Activated naive CD4-positive, alpha-beta T cell treated with anti-CD3 and anti-CD28 coated beads, Interleukin-2, amount 10 ng/mL, durations not matched to agents 7 days and 5 days (primary cell): ENCODE data around the gene CRACDL.

Experiments
- CTCF ChIA-PET: fragments of 350-600 bp; sonication (Branson Sonifier 250); formaldehyde crosslinking; loops from one replicate; lab custom pipeline; 2021; ENCODE audit warnings: antibody characterized with exemption; lab: Charles Lee
- DNase-seq: peaks from one replicate; pipeline ENCODE4 v3.0.0-alpha.2; 2020
- H3K27ac Mint-ChIP-seq: one replicate; pipeline ENCODE4 v1.8.0; 2021; ENCODE audit warnings: mild to moderate bottlenecking, moderate library complexity, mixed read lengths
- H3K27me3 Mint-ChIP-seq: one replicate; pipeline ENCODE4 v1.8.0; 2021; ENCODE audit warnings: mild to moderate bottlenecking, mixed read lengths
- H3K36me3 Mint-ChIP-seq: one replicate; pipeline ENCODE4 v1.8.0; 2021; ENCODE audit warnings: mixed read lengths
- H3K4me1 Mint-ChIP-seq: one replicate; pipeline ENCODE4 v1.8.0; 2021; ENCODE audit warnings: mixed read lengths
- H3K4me3 Mint-ChIP-seq: one replicate; pipeline ENCODE4 v1.8.0; 2021; ENCODE audit warnings: mild to moderate bottlenecking, moderate library complexity, mixed read lengths
- H3K9me3 Mint-ChIP-seq: one replicate; pipeline ENCODE4 v1.8.0; 2021; ENCODE audit warnings: mixed read lengths

The CRACDL gene

DNA sequence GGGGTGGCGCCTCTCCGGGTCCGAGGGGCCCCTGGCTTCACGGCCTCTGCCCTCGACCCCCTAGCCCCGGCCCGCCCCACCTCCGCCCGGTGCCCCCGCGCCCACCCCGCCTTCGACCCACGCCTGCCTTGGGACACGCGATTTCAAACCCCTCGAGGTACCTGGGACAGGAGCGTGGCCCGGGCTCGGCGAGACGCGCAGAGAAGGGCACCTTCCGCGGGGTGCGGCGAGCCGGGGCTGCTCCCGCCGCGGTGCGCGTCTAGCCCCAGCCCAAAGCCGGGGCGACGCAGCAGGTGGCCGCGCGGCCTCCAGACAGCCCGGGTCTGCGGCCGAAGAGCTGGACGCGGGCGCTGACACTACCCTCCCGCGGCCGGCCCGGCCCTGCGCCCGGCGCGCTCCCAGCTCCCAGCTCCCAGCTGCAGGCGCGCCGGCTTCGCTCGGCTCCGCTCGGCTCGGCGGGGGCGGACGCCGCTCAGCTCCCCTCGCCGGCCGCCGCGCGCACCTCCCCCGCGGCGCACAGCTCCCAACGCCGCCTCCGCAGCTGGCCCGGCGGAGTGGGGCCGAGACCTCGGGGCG lies at the start of gene CRACDL:
Gene CRACDL (minus strand): TSS at position 449 of the 576 bp plus-strand sequence. CDS start 89,425 bp downstream, outside the sequence.
- Mint-ChIP-seq H3K36me3 (no peaks in the 10 kb centered on the region), H3K9me3 (no peaks in the 10 kb centered on the region), H3K27ac (no peak within 1 kb of the TSS), H3K27me3 (peaks cover 85% of the 10 kb centered on the region), H3K4me1 (peaks cover 10% of the 10 kb centered on the region), H3K4me3 (peak within 1 kb of the TSS; percentile 64)
- no peak for DNase-seq
- CTCF ChIA-PET = interaction anchor here (0.9 kb wide), 1 partner anchor 11 kb away, joined by 4 read pairs; no protein-coding TSS in a partner anchor

- no peaks in the 10 kb centered on the region for H3K4me1 Mint-ChIP-seq
- peaks cover 3% of the 10 kb centered on the region for H3K36me3 Mint-ChIP-seq
- CTCF ChIA-PET = no interaction called here
- H3K4me3 Mint-ChIP-seq = no peak overlapping the region
- peaks cover 23% of the 10 kb centered on the region for H3K9me3 Mint-ChIP-seq
- DNase-seq = no peak
- H3K27ac Mint-ChIP-seq = no peak overlapping the region
- H3K27me3 Mint-ChIP-seq = peaks cover 15% of the 10 kb centered on the region
Measured at GRCh38 chr2:98975611-98976010, 39.6 kb upstream of the CRACDL start.

DNA sequence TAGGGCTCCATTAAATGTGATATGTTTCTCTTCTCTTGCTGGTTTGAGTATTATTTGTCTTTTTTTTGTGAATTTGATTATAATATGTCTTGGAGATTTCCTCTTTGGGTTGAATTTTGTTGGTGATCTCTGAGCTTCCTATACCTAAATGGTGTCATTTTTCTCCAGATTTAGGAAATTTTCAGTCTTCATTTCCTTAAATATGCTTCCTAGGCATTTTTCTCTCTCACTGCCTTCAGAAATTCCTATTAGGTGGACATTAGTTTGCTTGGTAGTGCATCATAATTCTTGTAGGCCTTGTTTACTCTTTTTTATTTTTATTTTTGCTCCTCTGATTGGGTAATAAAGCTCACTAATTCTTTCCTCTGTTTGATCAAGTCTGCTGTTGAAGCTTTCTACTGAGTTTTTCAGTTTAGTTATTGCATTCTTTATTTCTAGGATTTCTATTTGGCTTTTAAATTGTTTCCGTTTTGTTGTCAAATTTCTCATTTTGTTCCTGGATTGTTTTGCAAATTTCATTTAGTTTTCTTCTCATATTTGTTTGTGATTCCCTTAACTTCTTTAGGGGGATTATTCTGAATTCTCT lies 36.6 kb upstream of the CRACDL start:
- Mint-ChIP-seq H3K27me3 (peaks cover 10% of the 10 kb centered on the region), H3K36me3 (peaks cover 3% of the 10 kb centered on the region), H3K4me1 (no peaks in the 10 kb centered on the region), H3K4me3 (no peak overlapping the region), H3K9me3 (peaks cover 30% of the 10 kb centered on the region), H3K27ac (no peak overlapping the region)
- CTCF ChIA-PET = no interaction called here
- DNase-seq = no peak

DNA sequence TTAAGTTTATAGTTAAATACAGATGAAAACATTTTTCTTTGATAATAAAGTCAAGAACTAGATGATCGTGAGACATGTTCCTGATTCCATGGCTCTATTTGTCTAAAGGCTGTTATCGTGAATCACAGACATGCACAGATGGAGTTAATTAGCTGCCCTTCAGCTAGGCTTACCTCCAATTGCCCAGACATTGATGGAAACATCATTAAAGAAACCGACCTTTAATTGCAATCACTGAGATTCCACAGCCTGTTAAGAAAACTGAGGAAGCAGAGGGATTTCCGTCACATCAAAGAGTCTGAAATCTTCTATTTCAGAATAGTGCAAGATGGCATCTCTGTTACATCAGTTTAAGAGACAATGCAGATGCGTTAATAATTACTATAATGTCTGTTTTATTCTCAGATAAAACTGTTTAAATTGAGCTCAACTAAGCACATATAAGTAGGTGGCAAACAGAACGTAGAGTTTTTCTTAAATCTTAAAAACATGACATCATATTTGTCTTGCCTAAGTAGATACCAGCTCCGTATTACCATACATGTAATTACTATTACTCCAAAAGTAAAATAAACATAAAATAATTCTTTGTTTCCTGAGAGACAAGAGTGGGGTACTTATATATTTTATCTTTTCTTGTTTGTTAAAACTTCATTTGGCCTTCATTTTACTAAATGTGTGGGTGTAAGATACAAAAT lies 23.9 kb upstream of the CRACDL start:
- no peaks in the 10 kb centered on the region for H3K9me3 Mint-ChIP-seq
- no peaks in the 10 kb centered on the region for H3K36me3 Mint-ChIP-seq
- H3K4me3 Mint-ChIP-seq = no peak overlapping the region
- H3K4me1 Mint-ChIP-seq = no peaks in the 10 kb centered on the region
- CTCF ChIA-PET = no interaction called here
- no peak for DNase-seq
- peaks cover 4% of the 10 kb centered on the region for H3K27me3 Mint-ChIP-seq
- H3K27ac Mint-ChIP-seq = no peak overlapping the region

GRCh38 chr2:98952966-98953365 lies 16.9 kb upstream of the CRACDL start:
- no peak for DNase-seq
- Mint-ChIP-seq H3K4me3 (no peak overlapping the region), H3K36me3 (no peaks in the 10 kb centered on the region), H3K27ac (no peak overlapping the region), H3K4me1 (no peaks in the 10 kb centered on the region), H3K27me3 (peaks cover 24% of the 10 kb centered on the region), H3K9me3 (no peaks in the 10 kb centered on the region)
- CTCF ChIA-PET = no interaction called here

DNA sequence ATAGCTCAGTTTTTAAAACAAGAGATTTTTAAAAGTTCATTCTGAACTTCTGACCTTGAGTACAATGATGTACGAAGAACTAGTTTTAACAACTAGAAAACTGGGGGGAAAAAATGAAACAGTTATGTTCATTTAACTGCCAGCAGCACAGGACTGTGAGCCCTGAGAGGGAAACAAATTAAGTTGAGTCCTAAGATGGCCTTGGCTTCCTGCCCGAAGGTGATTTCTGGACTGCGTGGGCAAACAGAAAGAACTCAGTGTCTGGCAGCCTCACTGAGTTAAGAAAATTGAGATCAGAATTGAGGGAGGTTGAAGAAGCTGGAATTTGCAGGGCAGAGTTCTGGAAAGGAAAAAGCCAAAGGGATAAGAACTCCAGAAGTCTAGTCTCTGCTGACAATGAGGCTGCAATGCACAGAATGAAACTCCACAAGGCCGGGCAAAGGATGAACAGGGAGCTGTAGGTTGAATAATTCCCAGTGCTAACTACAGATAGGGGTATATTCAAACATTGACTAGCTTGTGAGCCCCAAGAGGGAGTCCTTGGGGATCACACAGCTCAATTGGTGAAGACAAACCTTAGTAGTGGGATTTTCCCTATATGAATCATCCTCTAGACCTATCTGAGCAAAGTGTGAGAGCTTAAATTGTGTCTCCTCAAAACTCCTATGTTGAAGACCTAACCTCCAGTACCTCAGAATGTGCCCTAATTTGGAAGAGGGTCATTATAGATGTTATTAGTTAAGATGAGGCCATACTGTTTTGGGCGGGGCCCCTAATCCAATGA lies 13.1 kb upstream of the CRACDL start:
- CTCF ChIA-PET = no interaction called here
- Mint-ChIP-seq H3K9me3 (no peaks in the 10 kb centered on the region), H3K4me1 (no peaks in the 10 kb centered on the region), H3K4me3 (no peak overlapping the region), H3K27ac (no peak overlapping the region), H3K27me3 (peaks cover 24% of the 10 kb centered on the region), H3K36me3 (no peaks in the 10 kb centered on the region)
- DNase-seq = no peak

- peaks cover 24% of the 10 kb centered on the region for H3K27me3 Mint-ChIP-seq
- H3K27ac Mint-ChIP-seq = no peak overlapping the region
- no peaks in the 10 kb centered on the region for H3K36me3 Mint-ChIP-seq
- H3K4me3 Mint-ChIP-seq = no peak overlapping the region
- H3K9me3 Mint-ChIP-seq = no peaks in the 10 kb centered on the region
- no peaks in the 10 kb centered on the region for H3K4me1 Mint-ChIP-seq
- CTCF ChIA-PET = interaction anchor here (1.7 kb wide), 1 partner anchor 119 kb away, joined by 4 read pairs; no protein-coding TSS in a partner anchor
- no peak for DNase-seq
Measured at GRCh38 chr2:98947554-98947953, 11.5 kb upstream of the CRACDL start.

- Mint-ChIP-seq H3K4me1 (no peaks in the 10 kb centered on the region), H3K4me3 (no peak overlapping the region), H3K27me3 (peaks cover 24% of the 10 kb centered on the region), H3K9me3 (no peaks in the 10 kb centered on the region), H3K27ac (no peak overlapping the region), H3K36me3 (no peaks in the 10 kb centered on the region)
- CTCF ChIA-PET = interaction anchor here (0.8 to 1.7 kb wide), 2 partner anchors 11 to 120 kb away, joined by 4 read pairs; partner anchors contain the start of gene CRACDL
- DNase-seq = no peak
Measured at GRCh38 chr2:98946855-98947254, 10.8 kb upstream of the CRACDL start.

GRCh38 chr2:98944775-98945174 lies 8.8 kb upstream of the CRACDL start:
- CTCF ChIA-PET = no interaction called here
- Mint-ChIP-seq H3K4me3 (no peak overlapping the region), H3K36me3 (no peaks in the 10 kb centered on the region), H3K27ac (no peak overlapping the region), H3K27me3 (peaks cover 14% of the 10 kb centered on the region), H3K9me3 (no peaks in the 10 kb centered on the region), H3K4me1 (no peaks in the 10 kb centered on the region)
- DNase-seq = no peak

DNA sequence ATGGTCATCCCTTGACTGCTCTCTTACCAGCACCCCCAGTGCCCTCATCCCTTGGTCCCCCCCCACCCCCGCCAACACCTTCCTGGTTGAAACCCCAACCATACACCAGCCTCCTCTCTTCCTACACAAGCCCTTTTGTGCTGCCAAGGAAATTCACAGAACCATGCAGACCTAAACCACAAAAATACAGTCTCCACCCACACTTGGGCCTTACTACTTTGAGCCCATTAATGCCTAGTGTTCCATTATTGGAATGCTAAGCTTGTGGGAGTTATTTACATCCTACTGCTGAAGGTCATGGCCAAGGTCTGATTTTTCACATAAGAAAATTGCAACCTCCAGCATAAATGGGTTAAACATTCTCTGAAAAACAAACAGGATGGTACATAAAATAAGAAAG lies 4.1 kb upstream of the CRACDL start:
- CTCF ChIA-PET = no interaction called here
- no peaks in the 10 kb centered on the region for H3K9me3 Mint-ChIP-seq
- peaks cover 10% of the 10 kb centered on the region for H3K4me1 Mint-ChIP-seq
- H3K36me3 Mint-ChIP-seq = no peaks in the 10 kb centered on the region
- H3K4me3 Mint-ChIP-seq = no peak overlapping the region
- no peak overlapping the region for H3K27ac Mint-ChIP-seq
- H3K27me3 Mint-ChIP-seq = peaks cover 47% of the 10 kb centered on the region
- no peak for DNase-seq

DNA sequence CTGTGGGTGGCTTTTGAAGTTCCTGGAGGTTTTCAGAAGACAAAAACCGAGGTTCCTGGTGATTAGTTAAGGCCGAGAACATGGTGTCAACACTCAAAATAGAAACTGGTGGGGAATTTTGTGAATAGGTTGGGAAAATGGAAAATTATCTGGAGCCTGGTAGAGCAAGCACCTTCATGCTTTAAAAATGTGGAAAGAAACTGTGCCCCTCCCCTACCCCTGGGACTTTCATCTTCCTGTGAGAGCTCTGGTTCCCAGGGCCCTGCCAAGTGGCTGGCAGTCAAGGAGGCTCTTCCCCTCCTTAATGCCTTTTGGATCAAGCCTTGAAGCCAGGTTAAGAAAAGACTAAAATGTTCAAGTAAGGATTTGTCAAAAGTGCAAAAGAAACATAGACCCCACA lies 1.9 kb upstream of the CRACDL start:
- no peak overlapping the region for H3K27ac Mint-ChIP-seq
- no peak overlapping the region for H3K4me3 Mint-ChIP-seq
- peaks cover 10% of the 10 kb centered on the region for H3K4me1 Mint-ChIP-seq
- no peak for DNase-seq
- no peaks in the 10 kb centered on the region for H3K36me3 Mint-ChIP-seq
- H3K9me3 Mint-ChIP-seq = no peaks in the 10 kb centered on the region
- H3K27me3 Mint-ChIP-seq = peaks cover 69% of the 10 kb centered on the region
- CTCF ChIA-PET = no interaction called here

- DNase-seq = peak; percentile 43
- H3K27me3 Mint-ChIP-seq = peaks cover 80% of the 10 kb centered on the region
Measured at GRCh38 chr2:98936353-98937351, 627 bp upstream of the CRACDL start.

DNA sequence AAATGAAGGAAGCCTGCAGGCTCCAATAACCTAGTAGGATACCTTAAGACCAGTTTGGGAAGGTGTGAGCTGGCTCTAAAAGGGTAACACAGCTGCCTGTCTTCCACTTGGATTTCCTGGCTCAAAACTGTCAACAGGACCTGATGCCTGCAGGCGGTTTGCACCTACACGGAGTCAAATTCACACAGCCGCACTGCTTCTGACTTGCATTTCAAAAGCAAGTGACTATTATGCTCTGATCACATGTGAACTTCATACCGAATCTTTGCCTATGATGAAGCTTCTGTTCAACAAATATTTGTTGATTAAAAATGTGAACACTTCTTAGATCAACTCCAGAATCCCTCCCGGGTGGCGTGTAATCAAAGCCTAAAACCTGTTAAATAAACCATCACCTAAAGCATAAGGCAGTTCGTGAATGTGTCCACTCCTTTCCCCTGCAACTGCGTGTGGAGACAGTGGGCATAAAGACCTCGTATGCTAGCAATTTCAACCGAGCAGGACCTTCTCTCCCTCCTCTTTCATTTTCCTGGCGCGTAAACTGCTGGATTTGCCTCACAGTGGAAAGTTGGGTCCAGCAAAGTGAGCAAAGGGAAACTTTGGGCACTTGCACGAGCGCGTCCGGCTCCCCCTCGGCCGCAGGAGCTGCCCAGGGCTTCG lies 784 bp downstream of the CRACDL start:
- no peak for DNase-seq
- Mint-ChIP-seq H3K27me3 (peaks cover 85% of the 10 kb centered on the region), H3K4me3 (peak overlapping the region; percentile 49), H3K36me3 (no peaks in the 10 kb centered on the region), H3K4me1 (peaks cover 10% of the 10 kb centered on the region), H3K9me3 (no peaks in the 10 kb centered on the region), H3K27ac (no peak overlapping the region)
- CTCF ChIA-PET = interaction anchor here (0.9 to 1.1 kb wide), 2 partner anchors 12 to 164 kb away, joined by 3 to 4 read pairs; no protein-coding TSS in a partner anchor

More at GRCh38 chr2:98936353-98937351, 627 bp upstream of the CRACDL start:
- CTCF ChIA-PET = interaction anchor here (0.9 kb wide), 1 partner anchor 10 kb away, joined by 4 read pairs; no protein-coding TSS in a partner anchor
- Mint-ChIP-seq H3K36me3 (no peaks in the 10 kb centered on the region), H3K27ac (no peak overlapping the region), H3K4me3 (peak overlapping the region; percentile 64), H3K9me3 (no peaks in the 10 kb centered on the region), H3K4me1 (peaks cover 10% of the 10 kb centered on the region)
